Activated naive CD8-positive, alpha-beta T cell treated with anti-CD3 and anti-CD28 coated beads for 36 hours (primary cell): Measurements from ENCODE around the gene IFFO2. TPM values are rescaled to one million over a fixed set of nuclear protein-coding genes. Genes with fewer than 3 reads are reported as not detected.

ENCODE experiments used
- DNase-seq: peaks from one replicate; pipeline ENCODE4 v3.0.0; 2021
- H3K27ac Mint-ChIP-seq: one replicate; pipeline ENCODE4 v1.8.0; 2022; ENCODE audit warnings: mild to moderate bottlenecking, moderate library complexity, mixed read lengths
- H3K27me3 Mint-ChIP-seq: one replicate; pipeline ENCODE4 v1.8.0; 2022; ENCODE audit warnings: mild to moderate bottlenecking, mixed read lengths
- H3K36me3 Mint-ChIP-seq: one replicate; pipeline ENCODE4 v1.8.0; 2021; ENCODE audit warnings: mild to moderate bottlenecking, mixed read lengths
- H3K4me1 Mint-ChIP-seq: one replicate; pipeline ENCODE4 v1.8.0; 2021; ENCODE audit warnings: mixed read lengths
- H3K4me3 Mint-ChIP-seq: one replicate; pipeline ENCODE4 v1.8.0; 2022; ENCODE audit warnings: mild to moderate bottlenecking, moderate library complexity, mixed read lengths
- H3K9me3 Mint-ChIP-seq: one replicate; pipeline ENCODE4 v1.8.0; 2022; ENCODE audit warnings: mixed read lengths
- total RNA-seq, 2 experiments: library from RNA; stranded (reverse); gene quantifications; one replicate each; pipeline ENCODE4 v1.2.3, GENCODE V29; 2021

The IFFO2 gene
- total RNA-seq, 2 experiments from 2014 or later, result 21.4 to 21.7 TPM

GRCh38 chr1:18939398-18940302 lies 16.8 kb downstream of the IFFO2 start:
- Mint-ChIP-seq H3K4me3 (no peak overlapping the region), H3K9me3 (no peaks in the 10 kb centered on the region), H3K4me1 (peaks cover 34% of the 10 kb centered on the region), H3K27ac (no peak overlapping the region), H3K27me3 (no peaks in the 10 kb centered on the region), H3K36me3 (peaks cover 2% of the 10 kb centered on the region)
- DNase-seq, result no peak

GRCh38 chr1:18938707-18939070 lies 17.8 kb downstream of the IFFO2 start:
- H3K27ac Mint-ChIP-seq, result no peak overlapping the region

GRCh38 chr1:18938008-18938706 lies 18.3 kb downstream of the IFFO2 start:
- H3K4me1 Mint-ChIP-seq, result peaks cover 38% of the 10 kb centered on the region

More at GRCh38 chr1:18938707-18939070, 17.8 kb downstream of the IFFO2 start:
- Mint-ChIP-seq H3K9me3 (no peaks in the 10 kb centered on the region), H3K36me3 (peaks cover 2% of the 10 kb centered on the region), H3K4me1 (peaks cover 38% of the 10 kb centered on the region), H3K27me3 (no peaks in the 10 kb centered on the region), H3K4me3 (no peak overlapping the region)
- no peak for DNase-seq

GRCh38 chr1:18937539-18937938 lies 18.9 kb downstream of the IFFO2 start:
- peaks cover 44% of the 10 kb centered on the region for H3K4me1 Mint-ChIP-seq
- H3K27me3 Mint-ChIP-seq, result no peaks in the 10 kb centered on the region
- no peaks in the 10 kb centered on the region for H3K9me3 Mint-ChIP-seq
- no peak overlapping the region for H3K27ac Mint-ChIP-seq
- H3K4me3 Mint-ChIP-seq, result no peak overlapping the region
- no peaks in the 10 kb centered on the region for H3K36me3 Mint-ChIP-seq
- DNase-seq, result no peak

More at GRCh38 chr1:18938008-18938706, 18.3 kb downstream of the IFFO2 start:
- H3K9me3 Mint-ChIP-seq, result no peaks in the 10 kb centered on the region
- no peak for DNase-seq
- H3K27me3 Mint-ChIP-seq, result no peaks in the 10 kb centered on the region
- no peaks in the 10 kb centered on the region for H3K36me3 Mint-ChIP-seq
- no peak overlapping the region for H3K27ac Mint-ChIP-seq
- H3K4me3 Mint-ChIP-seq, result no peak overlapping the region

- Mint-ChIP-seq H3K36me3 (no peaks in the 10 kb centered on the region), H3K4me1 (peaks cover 49% of the 10 kb centered on the region), H3K4me3 (no peak overlapping the region), H3K27me3 (no peaks in the 10 kb centered on the region), H3K27ac (no peak overlapping the region), H3K9me3 (no peaks in the 10 kb centered on the region)
- DNase-seq, result no peak
Measured at GRCh38 chr1:18936814-18937481, 19.5 kb downstream of the IFFO2 start.

- no peak for DNase-seq
- Mint-ChIP-seq H3K4me1 (peaks cover 50% of the 10 kb centered on the region), H3K27ac (no peak overlapping the region)
Measured at GRCh38 chr1:18936471-18936813, 20.0 kb downstream of the IFFO2 start.

GRCh38 chr1:18934205-18935000 lies 22.1 kb downstream of the IFFO2 start:
- H3K9me3 Mint-ChIP-seq, result no peaks in the 10 kb centered on the region
- no peak for DNase-seq
- H3K4me1 Mint-ChIP-seq, result peaks cover 57% of the 10 kb centered on the region
- no peaks in the 10 kb centered on the region for H3K27me3 Mint-ChIP-seq
- H3K36me3 Mint-ChIP-seq, result no peaks in the 10 kb centered on the region
- no peak overlapping the region for H3K4me3 Mint-ChIP-seq
- H3K27ac Mint-ChIP-seq, result peak overlapping the region; percentile 70

More at GRCh38 chr1:18936471-18936813, 20.0 kb downstream of the IFFO2 start:
- H3K27me3 Mint-ChIP-seq, result no peaks in the 10 kb centered on the region
- H3K4me3 Mint-ChIP-seq, result no peak overlapping the region
- no peaks in the 10 kb centered on the region for H3K9me3 Mint-ChIP-seq
- no peaks in the 10 kb centered on the region for H3K36me3 Mint-ChIP-seq

GRCh38 chr1:18932879-18933278 lies 23.6 kb downstream of the IFFO2 start:
- Mint-ChIP-seq H3K4me3 (no peak overlapping the region), H3K27ac (no peak overlapping the region), H3K9me3 (no peaks in the 10 kb centered on the region), H3K36me3 (no peaks in the 10 kb centered on the region), H3K27me3 (no peaks in the 10 kb centered on the region), H3K4me1 (peaks cover 69% of the 10 kb centered on the region)
- DNase-seq, result no peak

- DNase-seq, result no peak
- Mint-ChIP-seq H3K27ac (no peak overlapping the region), H3K36me3 (no peaks in the 10 kb centered on the region), H3K27me3 (no peaks in the 10 kb centered on the region), H3K4me3 (no peak overlapping the region), H3K9me3 (no peaks in the 10 kb centered on the region), H3K4me1 (peaks cover 73% of the 10 kb centered on the region)
Measured at GRCh38 chr1:18932387-18932786, 24.1 kb downstream of the IFFO2 start.

GRCh38 chr1:18931730-18932129 lies 24.7 kb downstream of the IFFO2 start:
- H3K9me3 Mint-ChIP-seq, result no peaks in the 10 kb centered on the region
- no peaks in the 10 kb centered on the region for H3K27me3 Mint-ChIP-seq
- H3K36me3 Mint-ChIP-seq, result no peaks in the 10 kb centered on the region
- H3K27ac Mint-ChIP-seq, result no peak overlapping the region
- H3K4me1 Mint-ChIP-seq, result peaks cover 77% of the 10 kb centered on the region
- no peak overlapping the region for H3K4me3 Mint-ChIP-seq
- DNase-seq, result no peak

- H3K27ac Mint-ChIP-seq, result no peak overlapping the region
- H3K4me1 Mint-ChIP-seq, result peaks cover 75% of the 10 kb centered on the region
- peaks cover 9% of the 10 kb centered on the region for H3K36me3 Mint-ChIP-seq
- no peaks in the 10 kb centered on the region for H3K27me3 Mint-ChIP-seq
- DNase-seq, result no peak
- peaks cover 2% of the 10 kb centered on the region for H3K9me3 Mint-ChIP-seq
- no peak overlapping the region for H3K4me3 Mint-ChIP-seq
Measured at GRCh38 chr1:18929686-18930085, 26.8 kb downstream of the IFFO2 start.

GRCh38 chr1:18928985-18929384 lies 27.5 kb downstream of the IFFO2 start:
- Mint-ChIP-seq H3K27ac (peak overlapping the region; percentile 98), H3K4me3 (no peak overlapping the region), H3K4me1 (peaks cover 76% of the 10 kb centered on the region), H3K36me3 (peaks cover 9% of the 10 kb centered on the region), H3K27me3 (no peaks in the 10 kb centered on the region), H3K9me3 (peaks cover 2% of the 10 kb centered on the region)
- DNase-seq, result no peak

- no peaks in the 10 kb centered on the region for H3K27me3 Mint-ChIP-seq
- DNase-seq, result no peak
- H3K36me3 Mint-ChIP-seq, result peaks cover 9% of the 10 kb centered on the region
- H3K4me3 Mint-ChIP-seq, result peak overlapping the region; percentile 87
- peaks cover 2% of the 10 kb centered on the region for H3K9me3 Mint-ChIP-seq
- peaks cover 79% of the 10 kb centered on the region for H3K4me1 Mint-ChIP-seq
- H3K27ac Mint-ChIP-seq, result peak overlapping the region; percentile 98
Measured at GRCh38 chr1:18928406-18928805, 28.1 kb downstream of the IFFO2 start.

- H3K27me3 Mint-ChIP-seq, result no peaks in the 10 kb centered on the region
- H3K4me1 Mint-ChIP-seq, result peaks cover 80% of the 10 kb centered on the region
- H3K36me3 Mint-ChIP-seq, result peaks cover 9% of the 10 kb centered on the region
- H3K27ac Mint-ChIP-seq, result peak overlapping the region; percentile 98
- H3K4me3 Mint-ChIP-seq, result peak overlapping the region; percentile 87
- peak; percentile 49 for DNase-seq
- H3K9me3 Mint-ChIP-seq, result peaks cover 2% of the 10 kb centered on the region
Measured at GRCh38 chr1:18927654-18928272, 28.7 kb downstream of the IFFO2 start.
